HG02678 (cell line): ENCODE data around the gene CMSS1.
A peak's percentile ranks its signal among the peaks of the same experiment; 100 is the strongest.

Source experiments
- ATAC-seq: cut with Tn5 transposase; IDR thresholded peaks from one replicate; pipeline ENCODE4 v1.9.1; 2021; ENCODE audit warnings: mild to moderate bottlenecking, moderate library complexity; ENCODE audit not compliant: unreplicated experiment

Gene CMSS1

GRCh38 chr3:99928771-99929744 is 111.4 kb downstream of the CMSS1 start:
- no peak for ATAC-seq

- no peak for ATAC-seq
Measured at GRCh38 chr3:99929745-99930139, 112.1 kb downstream of the CMSS1 start.

GRCh38 chr3:99931059-99931458 is 113.4 kb downstream of the CMSS1 start:
- no peak for ATAC-seq

DNA sequence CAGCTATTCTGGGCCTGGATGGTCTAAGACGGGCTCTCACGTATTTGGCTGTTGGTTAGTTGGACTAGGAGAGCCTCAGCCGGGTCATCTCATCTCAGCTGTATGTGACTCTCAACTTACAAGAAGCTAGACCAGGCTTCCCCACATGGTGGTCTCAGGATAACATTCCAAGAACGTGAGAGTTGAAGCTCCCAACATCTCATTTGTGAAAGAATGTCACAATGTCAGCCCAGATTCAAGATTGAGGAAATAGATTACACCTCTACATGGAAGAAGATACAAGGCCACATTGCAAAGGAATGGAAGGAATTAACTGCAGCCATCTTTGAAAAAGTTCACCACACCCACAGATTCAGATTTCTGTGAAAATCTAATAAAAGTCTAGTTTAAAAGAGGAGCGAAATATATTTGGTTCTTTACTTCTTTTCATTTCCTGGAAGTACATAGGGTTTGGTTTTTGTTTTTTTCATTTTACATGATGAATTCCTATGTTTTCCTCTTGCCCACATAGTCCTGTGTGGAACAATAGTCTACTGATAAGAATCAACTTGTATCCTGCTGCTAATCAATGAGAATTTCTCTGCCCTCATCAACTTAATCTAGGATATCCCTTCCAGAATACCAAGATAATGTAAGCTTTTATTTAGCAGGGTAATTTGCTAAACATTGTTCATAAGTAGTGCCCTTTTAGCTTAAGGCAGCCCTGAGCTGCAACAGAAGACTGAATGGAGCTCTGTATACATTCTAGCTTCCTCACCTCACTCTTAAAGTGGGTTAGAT is 116.5 kb downstream of the CMSS1 start:
- ATAC-seq = no peak

GRCh38 chr3:99934975-99935797 is 117.5 kb downstream of the CMSS1 start:
- no peak for ATAC-seq

DNA sequence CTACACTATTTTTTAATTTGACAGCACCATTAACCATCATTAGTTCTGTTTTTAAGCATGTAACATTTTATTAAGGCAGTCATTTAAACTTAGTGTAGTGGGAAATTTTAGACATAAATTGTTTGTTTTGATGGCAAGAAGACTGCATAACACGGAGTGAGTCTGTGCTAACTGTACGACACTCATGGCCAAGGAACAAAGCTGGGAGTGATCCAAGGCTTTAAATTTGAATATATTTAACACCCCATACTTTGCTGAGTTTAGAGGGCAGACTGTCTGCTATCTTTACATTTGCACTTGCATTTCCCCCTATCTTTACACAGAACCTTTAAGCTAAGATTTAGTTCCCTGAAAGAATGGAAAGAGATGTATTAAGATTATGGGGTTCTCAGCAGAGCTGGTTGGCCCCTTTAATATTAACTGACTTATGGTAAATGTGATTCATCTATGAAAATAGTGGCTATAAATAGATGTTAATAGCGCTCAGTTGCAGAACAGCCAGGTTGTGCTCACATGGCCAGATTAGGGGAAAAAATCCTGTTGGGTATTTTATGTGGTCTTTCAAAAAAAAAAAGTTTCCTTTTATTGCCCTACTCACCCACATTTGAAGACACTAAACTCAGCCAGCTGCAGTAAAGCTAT is 120.7 kb downstream of the CMSS1 start:
- peak; percentile 35 for ATAC-seq

- no peak for ATAC-seq
Measured at GRCh38 chr3:99939876-99940275, 122.2 kb downstream of the CMSS1 start.

GRCh38 chr3:99940350-99940749 is 122.7 kb downstream of the CMSS1 start:
- ATAC-seq = no peak

DNA sequence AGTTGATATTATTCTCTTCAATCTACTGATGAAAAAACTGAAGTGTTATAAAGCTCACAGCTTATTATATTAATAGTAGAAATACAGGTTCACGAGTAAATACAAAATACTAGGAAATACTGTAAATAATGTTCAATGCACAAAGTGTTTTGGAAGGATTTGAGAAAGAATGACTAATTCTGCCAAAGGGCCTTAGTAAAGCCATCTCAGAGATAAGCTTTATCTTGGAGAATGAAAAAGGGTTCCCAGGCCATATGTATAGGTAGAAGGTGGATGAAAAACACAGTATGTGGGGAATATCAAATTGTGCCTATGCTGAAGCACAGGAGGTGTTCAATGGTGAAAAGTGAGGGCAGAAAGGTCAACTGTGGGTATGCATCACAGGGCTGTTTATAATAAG is 123.5 kb downstream of the CMSS1 start:
- ATAC-seq = no peak

DNA sequence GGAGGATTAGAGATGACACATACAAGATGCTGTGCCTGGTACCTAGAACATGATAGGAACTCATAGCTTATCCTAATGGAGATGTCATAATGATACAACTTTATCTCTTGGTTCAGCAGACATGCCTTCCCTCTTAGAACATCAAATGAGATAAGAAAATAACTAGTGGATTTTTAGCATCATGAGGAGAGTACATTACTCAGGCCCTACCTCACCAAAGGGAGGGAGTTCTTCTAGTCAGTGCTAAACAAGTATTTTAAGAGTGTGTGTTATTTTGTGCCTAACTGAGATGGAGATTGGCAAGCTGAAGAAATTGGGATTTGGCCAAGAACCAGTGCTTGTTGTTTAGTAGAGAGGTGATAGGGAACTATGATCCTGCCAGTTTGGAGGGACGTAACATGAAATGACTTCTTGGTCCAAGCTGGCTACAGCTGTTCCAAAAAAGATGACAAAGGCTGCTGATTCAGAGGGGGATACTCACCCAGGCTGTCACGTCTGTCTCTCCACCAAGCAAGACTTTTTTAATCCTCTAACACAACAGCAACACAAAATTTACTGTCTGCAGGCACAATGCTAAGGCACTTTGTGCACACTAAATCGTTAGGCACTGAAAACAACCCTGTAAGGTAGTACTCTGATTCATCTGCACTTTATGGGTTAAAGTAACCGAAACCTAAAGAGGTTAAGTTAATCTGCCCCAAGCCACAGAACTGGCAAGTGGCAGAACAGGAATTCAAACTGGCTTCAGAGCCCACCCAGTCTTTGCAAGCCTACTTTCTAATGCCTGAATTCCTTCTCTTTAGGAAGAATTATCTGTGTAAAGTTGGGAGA is 126.5 kb downstream of the CMSS1 start:
- ATAC-seq = no peak

GRCh38 chr3:99945328-99945995 is 127.8 kb downstream of the CMSS1 start:
- ATAC-seq = no peak

- no peak for ATAC-seq
Measured at GRCh38 chr3:99947356-99947755, 129.7 kb downstream of the CMSS1 start.

DNA sequence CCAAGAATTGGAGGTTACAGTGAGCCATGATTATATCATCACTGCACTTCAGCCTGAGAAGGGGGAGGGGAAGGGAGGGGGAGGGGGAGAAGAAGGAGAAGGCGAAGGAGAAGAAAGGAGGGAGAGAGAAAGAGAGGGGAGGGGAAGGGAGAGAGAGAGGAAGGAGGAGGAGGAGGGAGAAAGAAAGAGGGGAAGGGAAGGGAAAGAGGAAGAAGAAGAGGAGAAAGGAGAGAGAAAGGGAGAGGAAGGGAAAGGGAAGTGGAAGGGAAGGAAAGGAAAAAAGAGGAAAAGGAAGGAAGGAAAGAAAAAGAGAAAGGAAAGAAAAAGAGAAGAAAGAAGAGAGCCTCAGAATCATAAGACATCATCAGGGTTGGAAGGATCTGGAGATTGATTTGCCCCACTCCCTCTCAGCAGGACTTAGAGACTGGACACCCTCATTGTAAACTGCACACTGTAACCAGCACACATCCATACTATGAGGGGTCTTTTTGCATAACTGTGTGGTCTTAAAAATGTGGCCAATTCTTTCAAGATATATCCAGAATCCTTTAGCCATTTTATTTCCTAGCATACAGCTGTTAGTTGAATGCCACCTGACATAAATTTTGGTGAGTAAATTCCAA is 130.9 kb downstream of the CMSS1 start:
- no peak for ATAC-seq

- ATAC-seq = no peak
Measured at GRCh38 chr3:99949956-99950670, 132.5 kb downstream of the CMSS1 start.

DNA sequence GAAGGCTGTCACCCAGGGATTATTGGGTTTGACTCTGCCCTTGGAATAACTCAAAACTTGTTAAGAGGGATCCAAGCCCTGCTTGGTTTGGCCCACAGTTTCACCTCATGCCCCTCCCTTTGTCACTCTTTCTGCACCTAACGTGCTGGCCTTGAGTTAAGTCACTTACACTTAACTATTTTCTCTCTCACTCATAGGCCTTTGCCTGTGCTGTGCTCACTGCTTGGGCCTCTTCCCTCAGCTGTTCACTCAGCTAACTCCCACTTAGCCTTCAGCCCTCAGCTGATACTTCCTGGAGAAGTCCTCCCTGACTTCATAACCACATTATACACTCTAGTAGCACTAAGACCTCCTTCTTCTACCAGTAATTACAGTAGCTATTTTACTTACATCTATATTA is 133.3 kb downstream of the CMSS1 start:
- no peak for ATAC-seq

DNA sequence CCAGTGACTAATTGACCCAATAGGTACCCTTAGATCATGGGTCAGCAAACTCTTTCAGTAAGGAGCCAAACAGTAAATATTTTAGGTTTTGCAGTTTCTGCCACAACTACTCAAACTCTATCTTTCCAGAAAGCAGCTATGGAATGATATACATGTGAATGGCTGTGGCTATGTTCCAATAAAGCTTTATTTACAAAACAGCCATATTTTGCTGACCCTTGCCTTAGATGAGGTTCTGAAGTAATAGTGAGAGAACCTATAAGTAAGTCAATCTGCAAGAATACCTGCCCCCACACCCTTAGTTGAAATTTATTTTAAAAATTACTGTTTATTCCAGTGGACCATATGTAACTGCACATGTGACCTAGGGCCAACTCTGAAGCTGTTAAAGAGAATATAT is 134.0 kb downstream of the CMSS1 start:
- no peak for ATAC-seq

- no peak for ATAC-seq
Measured at GRCh38 chr3:99952306-99952705, 134.6 kb downstream of the CMSS1 start.

- no peak for ATAC-seq
Measured at GRCh38 chr3:99953596-99953995, 135.9 kb downstream of the CMSS1 start.
